B cell (primary cell): ENCODE results near the gene TTLL5.

Experiments
- EZH2 ChIP-seq: IDR thresholded peaks from 2 replicates; pipeline ENCODE4 v1.6.1; 2012; ENCODE audit warnings: borderline replicate concordance, low read depth, mild to moderate bottlenecking, moderate library complexity, low read length; ENCODE audit not compliant: insufficient read depth, poor library complexity, severe bottlenecking
- TF ChIP-seq, protein P1 (sequence below): fragments of 200-600 bp; IDR thresholded peaks from one replicate; pipeline ENCODE4 v1.8.0; 2022; ENCODE audit warnings: antibody characterized with exemption, mild to moderate bottlenecking

DNA sequence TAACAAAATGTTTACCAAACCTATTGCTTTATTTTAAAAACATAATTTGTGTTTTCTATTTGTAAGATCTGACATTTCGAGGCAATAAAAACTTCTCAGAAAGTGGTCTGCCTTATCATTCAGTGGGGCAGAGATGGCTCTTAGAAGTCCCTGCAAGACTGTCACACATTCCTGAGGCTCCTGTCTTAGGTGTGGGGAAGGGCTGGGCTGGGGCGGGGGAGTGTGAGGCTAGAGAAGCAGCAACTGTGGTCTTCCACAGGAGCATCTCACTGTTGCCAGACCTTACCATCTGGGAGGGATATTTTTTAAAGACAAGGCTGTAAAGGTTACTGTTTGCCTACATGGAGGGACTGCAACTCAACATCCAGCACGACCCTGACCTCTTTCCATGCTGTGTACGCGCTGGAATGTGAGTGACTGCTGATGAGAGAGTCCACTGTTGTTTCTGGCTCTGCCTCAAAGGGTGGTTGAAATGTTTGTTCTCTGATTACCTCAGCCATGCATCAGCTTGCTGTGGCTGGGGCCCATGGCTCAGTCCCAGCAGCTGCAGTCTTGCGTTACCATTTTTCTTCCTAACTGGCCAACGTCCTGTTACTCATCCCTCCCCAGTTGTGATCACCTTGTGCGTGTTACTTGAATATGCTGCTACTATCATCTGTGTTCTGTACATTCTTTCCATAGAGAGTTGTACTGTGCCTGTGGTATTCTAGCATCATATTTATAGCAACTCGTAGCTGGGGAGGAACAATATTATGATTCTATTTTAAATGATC is 12.8 kb upstream of the TTLL5 start:
- TF ChIP-seq, protein P1, sequence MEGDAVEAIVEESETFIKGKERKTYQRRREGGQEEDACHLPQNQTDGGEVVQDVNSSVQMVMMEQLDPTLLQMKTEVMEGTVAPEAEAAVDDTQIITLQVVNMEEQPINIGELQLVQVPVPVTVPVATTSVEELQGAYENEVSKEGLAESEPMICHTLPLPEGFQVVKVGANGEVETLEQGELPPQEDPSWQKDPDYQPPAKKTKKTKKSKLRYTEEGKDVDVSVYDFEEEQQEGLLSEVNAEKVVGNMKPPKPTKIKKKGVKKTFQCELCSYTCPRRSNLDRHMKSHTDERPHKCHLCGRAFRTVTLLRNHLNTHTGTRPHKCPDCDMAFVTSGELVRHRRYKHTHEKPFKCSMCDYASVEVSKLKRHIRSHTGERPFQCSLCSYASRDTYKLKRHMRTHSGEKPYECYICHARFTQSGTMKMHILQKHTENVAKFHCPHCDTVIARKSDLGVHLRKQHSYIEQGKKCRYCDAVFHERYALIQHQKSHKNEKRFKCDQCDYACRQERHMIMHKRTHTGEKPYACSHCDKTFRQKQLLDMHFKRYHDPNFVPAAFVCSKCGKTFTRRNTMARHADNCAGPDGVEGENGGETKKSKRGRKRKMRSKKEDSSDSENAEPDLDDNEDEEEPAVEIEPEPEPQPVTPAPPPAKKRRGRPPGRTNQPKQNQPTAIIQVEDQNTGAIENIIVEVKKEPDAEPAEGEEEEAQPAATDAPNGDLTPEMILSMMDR = no peak
- no peak for TF ChIP-seq EZH2
